Measurements from ENCODE around the gene PIGQ. TPM values are rescaled to one million over a fixed set of nuclear protein-coding genes. Genes with fewer than 3 reads are reported as not detected.

PIGQ gene
- total and polyA plus RNA-seq, 2 of the 4 experiments (the other 2 are of a cell fraction): 5.9 to 36.8 TPM

GRCh38 chr16:568401-569258 is 1.1 kb upstream of the PIGQ start (continued):
- no peak for TF ChIP-seq ELK1 (IDR thresholded peaks at IDR 0.05; ENCODE audit: borderline replicate concordance, low read depth, low read length)

- no peak overlapping the region for H3K56ac ChIP-seq (ENCODE audit: extremely low read depth, insufficient read depth, low read length)
- no peak overlapping the region for H2AK9ac ChIP-seq (replicated peaks; ENCODE audit: low read depth, low read length, poor library complexity)
- no peak overlapping the region for H2AFZ ChIP-seq (replicated peaks; ENCODE audit: low read length, poor library complexity)
- DNase-seq: no peak
- dilution Hi-C loops (cut with HindIII; ENCODE audit: low sequenced_read_pairs, unreplicated experiment): no loop called here
- H4K5ac ChIP-seq (ENCODE audit: low read depth, low read length): no peak overlapping the region
- intact Hi-C loops (cut with micrococcal nuclease): no loop called here
- H3K9me1 ChIP-seq (ENCODE audit: insufficient read depth, low read length): no peaks in the 10 kb centered on the region
- TF ChIP-seq USF2 (IDR thresholded peaks at IDR 0.05; ENCODE audit: low read depth, low read length): no peak
- no peak for TF ChIP-seq SMC3 (IDR thresholded peaks at IDR 0.05; ENCODE audit: low read depth, low read length)
- no peak overlapping the region for H2AK5ac ChIP-seq (ENCODE audit: low read depth, low read length)
- ATAC-seq (ENCODE audit: low read depth): no peak
- BruUV-seq (replicated peaks): no TSS peak
- H3K36me3 ChIP-seq (ENCODE audit: control insufficient read depth, insufficient read depth, low read length): peaks cover 12% of the 10 kb centered on the region; the same call in 1 of the 2 replicates
- no peak overlapping the region for H3K4me3 ChIP-seq (ENCODE audit: insufficient read depth, low read depth, low read length)
- peaks cover 8% of the 10 kb centered on the region for H4K20me1 ChIP-seq (ENCODE audit: insufficient read depth, low read length)
- no peak overlapping the region for H2BK120ac ChIP-seq (ENCODE audit: low read depth, low read length)
- H3K9me3 ChIP-seq (ENCODE audit: control insufficient read depth, insufficient read depth, low read length): no peaks in the 10 kb centered on the region
- no peak overlapping the region for H3K23ac ChIP-seq (ENCODE audit: low read depth, low read length)
- H3K14ac ChIP-seq (replicated peaks; ENCODE audit: low read depth, low read length): no peak overlapping the region
- H2BK20ac ChIP-seq (ENCODE audit: low read depth, low read length): no peak overlapping the region
- no peak overlapping the region for H3K27ac ChIP-seq (ENCODE audit: insufficient read depth, low read length)
- no peak overlapping the region for H3K4ac ChIP-seq (ENCODE audit: low read depth, low read length)
- H3K18ac ChIP-seq (ENCODE audit: low read depth, low read length): no peak overlapping the region
- peaks cover 3 to 31% of the 10 kb centered on the region in 2 experiments; a peak in 2 of 4 replicates for H3K79me1 ChIP-seq (ENCODE audit: low read depth in 1 of 2, low read length in 2 of 2)
- POLR2A ChIA-PET (ENCODE audit: unreplicated experiment): no interaction called here
- H3K27me3 ChIP-seq (ENCODE audit: control insufficient read depth, insufficient read depth, low read length): no peaks in the 10 kb centered on the region
- peaks cover 10% of the 10 kb centered on the region for H3K4me1 ChIP-seq (ENCODE audit: control insufficient read depth, insufficient read depth, low read length)
- CTCF ChIA-PET: no interaction called here
- H3K9ac ChIP-seq (ENCODE audit: low read depth, low read length): no peak overlapping the region
- no peak overlapping the region for H4K91ac ChIP-seq (ENCODE audit: insufficient read depth, low read depth, low read length)
- H3K4me2 ChIP-seq (ENCODE audit: low read depth, low read length): no peak overlapping the region
- no peak overlapping the region for H2BK5ac ChIP-seq (ENCODE audit: low read depth, low read length, poor library complexity, severe bottlenecking)
- H4K8ac ChIP-seq (ENCODE audit: low read depth in 2 of 2, low read length in 2 of 2): no peak overlapping the region
- WGBS, 2 experiments (ENCODE audit: extremely low coverage in 2 of 2, insufficient read length in 1 of 2): 80% methylated on average over 2 of the region's 27 CpGs; no CpG with 5 or more reads in 1 of the 2 experiments
- in situ Hi-C loops (cut with MboI; ENCODE audit: low sequenced_read_pairs): no loop called here
- H2BK15ac ChIP-seq (ENCODE audit: low read depth, low read length): no peak overlapping the region
Measured at GRCh38 chr16:572865-573650, 3.3 kb downstream of the PIGQ start.

Data from IMR-90 (cell line).